CD4-positive, alpha-beta T cell treated with Interleukin-15 for 4 hours (primary cell): ENCODE results near the gene SMIM21.

Experiments used
- DNase-seq: peaks from one replicate; pipeline ENCODE4 v3.0.0-alpha.2; 2020; ENCODE audit warnings: low spot score

Gene SMIM21

DNA sequence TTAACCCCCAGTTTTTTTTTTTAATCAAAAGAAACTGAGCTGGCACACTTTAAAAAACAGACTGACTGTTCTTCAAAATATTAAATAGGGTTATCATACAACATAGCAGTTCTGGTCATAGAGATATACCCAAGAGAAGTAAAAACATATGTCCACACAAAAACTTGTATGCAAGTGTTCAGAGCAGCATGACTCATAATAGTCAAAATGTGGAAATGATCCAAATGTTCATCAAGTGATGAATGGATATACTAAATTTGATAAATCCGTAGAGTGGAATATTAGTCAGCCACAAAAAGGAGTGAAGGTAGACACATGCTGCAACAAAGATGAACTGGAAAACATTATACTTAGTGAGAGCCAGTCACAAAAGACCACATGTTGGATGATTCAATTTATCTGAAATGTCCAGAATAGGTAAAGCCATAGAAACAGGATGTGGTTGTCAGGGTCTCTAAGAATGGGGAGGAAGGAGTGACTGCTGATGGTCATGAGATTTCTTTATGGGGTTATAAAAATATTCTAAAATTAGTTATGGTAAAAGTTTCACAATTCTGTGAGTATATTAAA lies 5.1 kb downstream of the SMIM21 start:
- DNase-seq: no peak

DNA sequence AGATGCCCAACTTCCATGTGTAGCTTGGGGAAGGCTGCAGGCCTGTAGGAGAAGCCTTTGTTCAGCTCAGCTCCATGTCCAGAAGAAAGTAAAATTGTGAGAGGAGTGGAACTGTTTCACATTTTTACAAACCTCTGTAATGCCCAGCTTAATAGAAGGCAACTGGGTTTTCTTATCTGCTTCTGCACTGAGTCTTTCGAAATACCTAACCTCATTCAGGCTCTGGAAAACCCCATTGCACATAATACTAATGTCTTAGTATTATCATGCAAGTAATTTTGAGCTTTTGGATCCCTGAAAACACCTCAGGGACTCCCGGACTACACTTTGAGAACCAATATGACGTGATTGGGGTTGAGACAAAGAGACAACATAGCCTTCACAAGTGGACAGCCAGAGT lies 5.8 kb downstream of the SMIM21 start:
- DNase-seq: no peak

DNA sequence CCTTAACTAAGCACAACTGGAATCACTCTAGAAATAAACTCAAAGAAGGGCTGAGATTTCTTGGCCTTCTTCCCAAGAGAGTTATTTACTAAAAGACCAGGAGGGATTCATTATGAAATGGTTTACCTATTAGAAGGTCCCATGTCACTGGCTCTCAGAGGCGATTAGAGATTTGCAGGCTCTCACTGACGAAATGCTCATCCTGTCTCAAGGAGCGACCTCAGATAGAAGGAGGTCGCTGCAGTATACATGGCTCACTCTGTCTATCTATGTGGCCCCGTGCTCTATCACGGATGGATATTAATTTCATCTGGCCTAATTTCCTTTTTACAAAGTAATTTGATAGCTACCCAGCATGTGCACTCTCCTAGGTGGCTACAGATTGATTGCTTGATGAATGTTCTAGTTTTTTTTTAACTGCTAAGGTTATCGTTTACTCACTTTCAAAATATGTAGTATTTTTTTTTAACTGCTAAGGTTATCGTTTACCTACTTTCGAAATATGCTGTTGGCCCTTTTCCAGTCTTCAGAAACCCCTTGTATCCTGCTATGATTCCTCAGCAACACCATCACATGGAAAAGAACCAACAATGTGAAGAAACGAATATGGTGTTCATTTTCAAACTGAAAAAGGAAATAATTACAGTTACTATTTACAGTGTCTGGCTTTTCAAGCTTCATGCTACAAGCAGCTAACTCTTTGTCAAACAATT lies 9.1 kb downstream of the SMIM21 start:
- DNase-seq: no peak

DNA sequence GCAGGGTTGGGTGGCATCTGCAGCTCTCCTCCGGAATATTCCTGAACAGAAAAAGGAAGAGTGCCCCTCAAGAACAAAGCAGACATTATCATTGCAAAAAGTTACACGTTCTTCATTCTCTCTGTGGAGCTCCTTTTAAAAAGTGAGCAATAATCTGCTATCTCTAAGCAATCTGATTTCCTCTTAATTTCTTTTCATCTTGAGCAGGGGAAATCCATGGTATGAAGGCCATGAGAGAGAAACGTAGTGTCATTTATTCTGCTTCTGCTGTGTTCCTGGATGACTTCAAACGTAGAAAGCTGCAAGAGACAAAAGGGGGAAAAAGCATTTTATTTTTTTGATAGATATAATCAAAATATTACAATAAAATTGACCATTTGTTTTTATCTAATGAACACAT lies 16.9 kb downstream of the SMIM21 start:
- no peak for DNase-seq

DNA sequence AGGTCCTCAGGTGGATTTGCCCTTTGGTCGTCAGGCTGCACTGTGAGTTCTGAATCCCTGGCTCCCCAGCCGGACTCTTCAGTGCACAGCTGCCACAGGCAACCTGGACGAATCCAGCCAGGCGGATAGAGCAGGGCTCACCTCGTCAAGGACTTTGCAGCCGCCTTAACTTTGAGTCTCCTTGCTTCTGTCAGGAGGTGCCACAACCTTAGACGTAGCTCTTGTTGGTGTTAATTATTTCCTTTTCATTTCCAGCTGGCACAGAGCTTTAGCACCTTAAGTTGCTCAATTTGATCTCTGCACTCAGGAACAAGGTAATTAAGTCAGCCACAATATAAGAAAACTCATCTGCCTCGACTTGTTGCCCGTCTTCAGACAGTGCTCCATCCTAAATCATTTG lies 17.7 kb downstream of the SMIM21 start:
- no peak for DNase-seq

DNA sequence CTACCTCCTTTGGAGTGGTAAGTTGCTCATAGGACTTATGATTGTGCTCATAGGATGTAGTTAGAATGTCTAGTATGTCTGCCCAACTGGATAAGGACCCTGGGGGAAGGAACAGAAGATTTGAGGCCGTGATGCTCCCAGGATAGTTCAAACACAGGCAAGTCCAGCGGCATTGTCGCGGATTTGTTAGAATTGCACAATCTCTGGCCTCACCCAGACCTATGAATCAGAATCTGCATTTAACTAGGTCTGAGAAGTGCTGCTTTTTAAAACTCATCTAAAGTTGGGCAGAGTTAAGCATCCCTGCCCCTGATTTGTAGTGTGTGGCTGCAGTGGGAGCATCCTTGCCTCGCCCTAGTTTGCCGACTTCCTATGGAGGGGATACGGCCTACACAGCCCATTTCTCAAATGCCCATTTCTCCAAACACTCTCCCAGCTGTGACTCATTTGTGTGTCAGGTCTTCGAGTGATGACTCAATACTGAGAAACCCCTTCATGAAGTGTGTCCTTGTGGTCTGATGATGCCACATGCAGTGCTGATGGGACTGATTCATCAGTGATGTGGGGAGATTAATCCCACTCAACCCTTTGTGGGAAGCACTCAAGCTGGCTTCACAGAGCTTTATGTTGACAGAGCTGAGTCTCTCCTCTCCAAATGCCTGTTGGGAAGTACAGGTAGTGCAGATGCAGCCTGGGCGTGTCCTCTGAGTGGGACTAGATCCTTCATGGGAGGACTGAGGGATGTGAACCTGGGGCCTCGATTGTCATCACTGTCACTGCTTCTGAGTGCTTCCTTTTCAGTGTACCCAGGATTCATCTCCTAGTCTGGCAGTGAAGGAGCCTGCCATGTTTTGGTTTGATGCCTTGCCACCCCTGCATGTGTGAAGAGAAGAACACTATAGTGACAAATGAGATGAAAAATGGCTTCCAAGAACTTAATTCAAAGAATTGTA lies 18.7 kb downstream of the SMIM21 start:
- DNase-seq: peak; percentile 4

DNA sequence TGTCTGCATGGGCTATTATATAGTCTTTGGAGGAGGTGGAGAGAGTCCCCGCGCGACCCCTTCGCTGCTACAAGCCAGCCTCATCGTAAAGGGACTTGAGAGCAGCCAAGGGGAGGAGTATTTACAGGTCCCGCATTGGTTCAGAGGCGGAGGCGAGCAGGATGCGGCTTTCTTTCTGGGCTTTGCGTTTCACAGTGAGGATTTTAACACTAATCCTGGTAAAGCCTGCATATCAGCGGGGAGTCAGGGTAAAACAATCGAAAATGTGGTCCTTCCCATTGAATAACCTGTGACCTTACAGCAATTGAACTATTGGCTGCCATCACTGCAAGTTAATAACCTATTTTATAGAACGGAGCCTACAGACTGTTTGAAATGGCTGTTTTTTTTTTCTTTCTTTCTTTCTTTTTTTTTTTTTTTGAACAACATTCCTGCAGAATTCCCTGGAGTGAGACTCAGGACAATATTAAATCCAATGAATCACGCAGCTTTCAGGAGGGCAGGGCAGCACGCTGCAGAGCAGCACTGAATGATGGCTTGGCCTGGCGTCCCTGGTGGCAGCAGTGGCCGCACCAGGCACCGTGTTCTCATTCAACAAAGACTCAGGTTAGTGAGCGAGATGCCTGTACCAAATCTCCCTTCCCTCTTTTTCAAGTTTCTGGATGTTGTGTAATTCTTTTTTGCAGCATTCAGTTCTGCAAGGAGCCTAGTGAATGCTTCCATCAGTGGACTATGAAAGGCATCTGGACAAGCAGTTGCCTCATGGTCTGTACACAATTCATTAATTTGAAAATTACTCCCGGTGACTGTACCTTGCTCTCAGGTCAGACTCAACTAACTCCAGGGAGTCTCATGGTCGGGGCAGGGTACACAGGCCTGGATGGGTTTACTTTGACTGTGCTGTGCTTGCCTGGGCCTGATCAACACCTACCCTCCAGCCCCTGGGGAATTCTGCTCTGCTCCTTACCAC lies 19.8 kb downstream of the SMIM21 start:
- no peak for DNase-seq

DNA sequence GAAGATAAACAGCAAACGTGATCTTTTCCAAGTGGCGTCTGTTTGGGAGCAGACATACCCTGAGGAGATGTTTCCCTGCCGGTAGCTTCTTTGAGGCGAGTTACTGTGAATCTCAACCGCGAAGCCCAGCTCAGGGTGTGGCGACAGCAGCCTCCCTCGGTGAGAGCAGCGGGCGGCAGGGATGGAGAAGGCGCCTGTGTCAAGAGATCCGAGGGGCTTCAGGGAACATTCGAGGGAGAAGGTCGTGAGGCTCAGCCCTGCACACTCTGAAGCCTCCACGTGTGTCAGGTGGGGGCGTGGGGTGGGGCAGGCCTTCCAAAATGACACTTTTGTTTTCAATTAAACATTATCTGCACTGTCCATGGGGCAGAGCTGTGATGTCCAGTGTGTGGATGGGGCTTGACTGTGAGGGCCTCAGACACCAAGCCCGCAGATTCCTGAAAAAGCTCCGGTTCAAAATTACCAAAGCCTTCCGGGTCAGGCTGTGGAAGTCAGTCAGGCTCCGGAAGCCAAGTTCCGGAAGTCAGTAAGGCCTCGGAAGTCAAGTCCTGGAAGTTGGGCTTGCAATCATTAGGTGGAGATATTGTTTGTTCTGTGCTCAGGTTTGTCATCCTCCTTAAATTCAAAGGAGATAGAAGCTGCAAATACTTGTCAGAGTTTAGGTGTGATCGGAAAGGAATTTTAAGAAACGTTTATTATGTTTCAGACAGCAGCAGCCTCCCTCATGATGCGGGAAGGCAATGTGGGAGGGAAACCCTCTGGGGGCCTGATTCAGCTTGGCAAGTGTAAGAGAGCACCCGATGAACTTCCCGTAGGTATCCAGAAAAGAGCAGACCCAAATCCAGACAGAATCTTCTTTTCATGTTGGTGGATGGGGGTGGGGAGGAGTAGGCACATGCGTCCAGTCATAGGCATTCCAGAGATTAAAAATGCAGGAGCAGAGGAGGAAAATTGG lies 20.7 kb downstream of the SMIM21 start:
- DNase-seq: no peak

DNA sequence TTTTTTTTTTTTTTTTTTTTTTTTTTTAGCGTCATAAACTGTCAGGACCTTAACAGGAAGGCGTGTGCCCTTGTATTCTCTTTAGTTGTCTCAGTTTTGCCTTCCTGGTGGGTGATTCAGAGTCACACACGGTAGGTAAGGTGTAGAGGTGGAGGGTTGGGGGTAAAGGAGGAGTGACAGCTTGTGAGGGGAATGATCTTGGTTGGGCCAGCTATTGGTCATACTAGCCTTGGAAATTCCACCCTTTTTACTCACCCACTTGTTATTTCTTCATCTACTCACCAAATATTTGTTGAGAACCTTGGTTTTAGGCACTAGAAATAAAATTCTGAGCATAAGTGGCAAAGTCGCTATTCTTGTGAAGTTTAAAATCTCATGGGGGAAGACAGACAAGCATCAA lies 22.2 kb downstream of the SMIM21 start:
- DNase-seq: no peak

DNA sequence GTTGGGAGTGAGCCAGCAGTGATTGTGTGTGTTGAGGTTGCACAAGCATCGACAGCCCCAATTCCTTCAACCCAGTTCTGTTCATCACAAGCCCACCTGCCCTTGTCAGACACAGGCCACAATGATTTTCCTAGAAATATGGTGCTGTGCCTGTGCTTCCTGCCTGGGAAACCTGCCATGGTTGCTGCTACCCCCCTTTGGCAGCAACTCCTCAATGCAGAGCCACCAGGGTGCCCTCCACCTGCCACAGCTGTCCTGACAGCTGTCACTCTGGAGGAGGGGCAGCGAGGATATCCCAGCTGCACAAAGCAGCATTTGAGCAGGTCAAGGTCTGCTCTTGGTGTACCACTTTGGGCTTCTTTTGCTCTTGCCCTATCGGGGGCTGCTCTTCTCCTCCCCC lies 27.1 kb downstream of the SMIM21 start:
- no peak for DNase-seq

DNA sequence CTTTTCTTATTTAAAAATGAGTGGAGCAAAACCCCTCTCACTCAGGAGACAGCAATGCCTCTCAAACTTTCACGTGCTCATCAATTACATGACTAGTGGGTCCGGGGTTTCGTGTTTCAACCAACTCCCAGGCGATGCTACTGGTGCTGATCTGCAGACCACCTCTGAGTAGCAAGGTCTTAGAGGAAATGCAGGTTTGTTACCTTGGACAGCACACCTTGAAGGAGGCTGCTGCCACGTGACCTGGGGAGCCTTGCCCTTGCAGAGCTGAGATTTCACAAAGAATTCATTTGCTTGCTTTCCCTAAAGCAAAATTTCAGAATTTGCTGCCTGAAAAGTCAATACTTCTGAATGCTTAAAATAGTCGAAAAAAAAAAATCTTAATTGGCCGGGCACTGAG lies 32.4 kb downstream of the SMIM21 start:
- no peak for DNase-seq

DNA sequence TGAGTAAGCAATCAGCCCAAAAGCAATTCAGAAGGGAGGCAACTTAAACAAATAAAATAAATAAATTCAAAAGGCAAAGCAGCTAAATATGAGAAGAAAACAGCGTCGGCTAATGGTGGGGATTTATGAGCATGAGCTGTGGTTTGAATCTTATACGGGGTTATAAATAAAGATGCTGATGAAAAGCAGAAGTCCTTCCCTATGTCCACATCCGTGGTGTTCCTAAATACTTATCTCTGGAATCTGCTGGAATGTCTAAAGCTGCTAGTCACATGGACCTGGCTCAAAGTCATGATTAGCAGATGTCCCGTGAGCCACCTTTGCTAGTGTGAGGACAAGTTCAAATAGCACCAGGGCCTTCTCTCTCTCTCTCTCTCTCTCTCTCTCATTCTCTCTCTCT lies 33.8 kb downstream of the SMIM21 start:
- DNase-seq: no peak

DNA sequence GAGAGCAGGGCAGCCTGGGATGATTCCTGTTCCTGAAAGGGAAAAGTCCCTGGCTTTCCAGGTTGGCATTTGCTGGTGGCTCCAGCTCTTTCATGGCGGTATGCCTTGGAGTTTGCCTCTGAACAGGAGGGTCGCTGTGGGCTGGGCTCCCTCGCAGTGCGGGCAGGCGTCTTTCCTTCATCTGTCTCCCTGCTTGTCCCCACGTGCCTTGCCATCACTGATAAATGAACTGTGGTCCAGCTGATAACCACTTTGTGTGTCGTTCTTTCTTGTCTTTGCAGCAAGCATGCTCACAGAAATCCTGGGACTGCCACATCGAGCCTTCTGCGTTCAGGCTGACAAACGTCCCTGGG lies 35.3 kb downstream of the SMIM21 start:
- no peak for DNase-seq

DNA sequence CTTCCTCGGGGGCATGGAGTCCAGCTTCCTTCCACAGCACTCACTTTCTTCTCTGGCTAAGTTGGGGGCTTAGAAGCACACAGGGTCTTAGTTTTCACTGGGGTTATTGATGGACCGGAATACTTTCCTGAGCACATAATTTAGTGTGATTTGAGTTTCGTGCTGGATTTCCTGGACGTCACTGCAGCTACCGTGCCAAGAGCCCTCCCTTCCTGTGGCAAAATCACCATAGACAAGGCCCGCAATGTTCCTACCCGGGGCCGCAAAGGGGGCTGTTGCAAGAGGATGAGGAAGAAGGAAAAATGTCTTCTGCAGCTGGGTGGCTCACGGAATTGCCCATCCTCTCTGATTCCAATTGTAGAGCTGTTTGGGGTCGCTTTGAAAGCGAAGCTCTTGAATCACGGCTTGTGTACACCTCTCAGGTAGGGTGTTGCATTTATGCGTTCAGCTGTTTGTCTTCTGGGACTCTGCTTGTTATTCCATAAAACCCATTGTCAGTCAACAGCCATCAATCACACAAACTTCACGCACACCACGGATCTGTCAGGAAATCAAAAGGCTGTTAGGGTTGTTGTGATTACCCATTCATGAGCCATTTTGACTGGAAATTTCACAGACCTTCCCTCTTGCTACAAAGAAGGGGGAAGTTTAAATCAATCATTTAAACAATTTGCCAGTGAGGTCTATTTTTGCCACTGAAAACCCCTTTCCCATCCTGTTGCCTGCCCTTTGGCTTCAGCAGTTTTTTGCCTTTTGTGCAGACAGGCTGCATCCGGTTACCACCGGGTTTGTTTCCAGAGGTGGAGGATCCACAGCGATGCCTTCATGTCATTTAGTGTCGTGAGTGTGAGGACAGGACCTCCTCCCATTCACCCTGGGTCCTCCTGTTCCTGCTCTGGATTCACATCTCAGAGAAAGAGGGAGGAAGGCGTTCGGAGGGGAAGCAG lies 36.0 kb downstream of the SMIM21 start:
- no peak for DNase-seq

DNA sequence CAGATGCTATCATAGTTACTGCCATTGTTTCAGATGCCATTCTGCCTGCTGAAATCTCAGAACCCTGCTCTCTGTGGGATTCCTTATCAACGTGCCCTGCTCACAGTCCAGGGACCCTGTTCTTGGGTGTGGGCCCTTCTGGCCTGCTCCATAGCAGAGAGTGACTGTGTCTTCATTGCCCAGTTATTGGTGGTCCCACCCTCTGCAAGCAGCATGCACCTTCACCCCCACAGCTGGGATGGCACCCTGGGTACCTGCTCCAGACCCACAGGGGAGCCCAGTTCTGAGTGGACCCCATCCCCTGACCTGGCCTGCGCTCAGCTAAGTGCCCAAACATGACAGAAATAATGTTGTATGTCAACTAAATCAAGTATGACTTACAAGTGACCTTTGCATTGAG lies 36.6 kb downstream of the SMIM21 start:
- no peak for DNase-seq

DNA sequence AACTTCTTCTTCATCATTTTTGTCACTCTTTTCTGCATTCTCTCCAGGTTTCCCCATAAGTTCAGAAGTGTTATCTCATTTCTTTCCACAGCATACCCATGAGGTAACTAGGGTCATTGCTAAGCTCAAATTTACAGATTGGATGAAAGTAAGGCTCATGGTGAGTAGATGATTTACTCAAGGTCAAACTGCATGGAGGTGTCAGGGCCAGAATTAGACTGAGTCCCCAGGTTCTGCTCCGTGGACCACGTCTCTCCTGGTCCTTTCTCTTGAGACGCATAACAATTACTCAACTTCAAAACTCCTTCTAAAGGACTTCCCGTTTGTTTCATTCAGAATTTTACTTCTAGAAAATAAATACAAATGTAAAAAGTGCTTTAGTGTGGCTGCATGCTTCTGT lies 43.4 kb downstream of the SMIM21 start:
- DNase-seq: no peak

DNA sequence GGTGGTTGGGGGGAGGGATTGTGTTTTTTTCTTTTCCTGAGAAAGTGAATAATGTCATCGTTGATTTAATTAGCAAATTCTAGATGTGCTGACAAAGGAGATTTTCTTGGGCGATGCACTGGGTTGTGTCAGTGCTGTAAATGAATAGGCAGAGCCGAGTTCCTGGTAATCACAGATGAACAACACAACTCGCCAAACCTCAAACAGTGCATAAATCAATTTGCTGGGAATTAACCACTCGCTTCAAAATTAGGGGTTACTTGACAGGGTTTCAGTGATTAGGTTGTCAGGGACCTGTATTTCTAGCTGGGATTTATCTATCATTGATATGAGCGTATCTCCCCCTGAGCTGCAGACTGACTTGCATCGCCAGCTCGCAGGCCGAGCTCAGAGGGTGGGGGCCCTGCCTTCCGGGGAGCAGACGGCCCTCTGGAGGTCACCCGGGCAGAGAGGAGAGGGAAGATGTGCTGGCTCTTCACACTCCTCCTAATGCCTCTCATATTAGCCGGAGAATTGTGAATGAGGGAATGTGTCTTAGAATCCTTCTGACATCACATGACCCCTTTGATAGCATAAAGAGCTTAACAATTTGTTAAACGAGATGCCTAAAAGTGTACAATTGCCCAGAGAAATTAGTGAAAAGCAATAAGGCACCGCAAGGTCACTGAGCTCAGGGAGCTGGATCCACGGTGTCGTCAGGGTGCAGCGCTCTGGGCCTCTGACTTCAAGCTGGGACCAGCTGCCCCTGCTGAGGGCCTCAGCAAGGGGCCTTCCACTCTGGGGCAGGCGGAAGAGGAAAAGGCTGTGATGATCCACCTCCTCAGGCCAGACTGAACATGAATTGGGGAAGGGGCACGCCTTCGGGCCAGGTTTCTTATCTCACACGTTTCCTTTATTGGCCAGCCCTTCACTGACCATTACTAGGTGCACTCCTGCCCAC lies 48.9 kb downstream of the SMIM21 start:
- no peak for DNase-seq

DNA sequence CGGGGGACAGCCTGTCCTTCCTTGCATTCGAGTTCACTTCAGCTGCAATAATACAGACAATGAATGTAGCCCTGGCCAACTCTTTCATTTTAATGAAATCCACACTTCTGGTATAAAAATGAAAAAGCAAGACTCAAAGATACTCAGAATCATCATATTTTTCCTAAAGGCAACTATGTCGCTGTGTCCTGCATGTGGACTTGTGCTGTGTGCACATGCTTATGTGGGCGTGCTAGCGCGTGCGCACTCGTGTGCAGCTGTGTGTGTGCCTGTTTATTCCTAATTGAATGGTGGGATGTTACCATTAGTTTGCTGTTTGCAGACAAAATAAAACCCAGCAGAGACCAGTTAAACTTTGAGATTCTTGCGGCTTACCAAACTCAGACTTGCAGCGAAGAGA lies 49.6 kb downstream of the SMIM21 start:
- no peak for DNase-seq

DNA sequence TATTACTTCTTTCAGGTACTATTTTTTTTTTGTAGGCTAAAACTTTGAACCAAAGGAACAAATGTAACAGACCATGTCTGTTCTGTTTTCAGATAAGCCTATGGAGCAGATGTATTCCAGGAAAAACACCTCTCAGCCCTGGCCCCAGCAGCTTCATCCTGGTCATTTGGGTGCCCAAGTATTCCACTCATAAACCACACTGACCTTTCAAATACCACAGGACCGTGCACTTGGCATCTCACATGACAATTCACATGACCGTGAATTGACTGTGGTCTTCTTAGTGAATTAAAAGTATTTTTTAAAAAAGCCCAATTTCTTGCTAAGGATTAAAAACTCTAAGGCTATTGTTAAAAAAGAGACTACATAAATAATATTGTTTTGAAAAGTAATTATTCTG lies 50.2 kb downstream of the SMIM21 start:
- DNase-seq: no peak
